ENCODE results near the gene PSAT1. TPM values are rescaled to one million over a fixed set of nuclear protein-coding genes. Genes with fewer than 3 reads are reported as not detected.

Gene PSAT1
- total and polyA plus RNA-seq, 2 of the 13 experiments (the other 11 are each of a cell fraction or from before 2014, with no cell fraction given), result 135 to 229 TPM

DNA sequence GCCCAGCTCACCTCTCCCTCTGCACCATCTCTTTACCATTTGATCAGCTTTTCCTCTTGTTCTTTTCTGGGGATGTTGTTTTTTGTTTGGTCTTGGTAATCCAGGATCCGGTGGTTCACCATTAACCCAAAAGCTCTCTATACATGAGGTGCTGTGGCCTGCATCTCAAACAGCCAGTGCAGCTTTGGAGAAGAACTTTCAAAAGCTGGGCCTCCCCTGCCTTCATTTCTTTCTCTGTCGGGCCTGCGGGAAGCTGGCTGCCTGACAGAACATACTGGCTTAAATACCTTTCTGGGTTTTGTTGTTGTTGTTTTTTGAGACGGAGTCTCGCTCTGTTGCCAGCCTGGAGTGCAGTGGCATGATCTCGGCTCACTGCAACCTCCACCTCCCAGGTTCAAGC is 12.1 kb downstream of the PSAT1 start:
- no peak overlapping the region for H3K27ac ChIP-seq (ENCODE audit: extremely low read length, insufficient read depth, low read length)
- peaks cover 19% of the 10 kb centered on the region for H3K79me2 ChIP-seq (ENCODE audit: insufficient read depth, low read length)
- no peak overlapping the region for H3K4me2 ChIP-seq (ENCODE audit: low read depth, low read length)
- WGBS (ENCODE audit: low lambda C conversion rate), result 97% methylated on average over 6 of the region's 6 CpGs
- intact Hi-C loops (cut with micrococcal nuclease; ENCODE audit: unreplicated experiment), result no loop called here
- no peaks in the 10 kb centered on the region for H3K9me3 ChIP-seq (ENCODE audit: low read length)
- no peak overlapping the region for H2AFZ ChIP-seq (ENCODE audit: low read length)
- H3K36me3 ChIP-seq (replicated peaks in 1 of 2; ENCODE audit: control insufficient read depth in 1 of 2, insufficient read depth in 2 of 2, low read length in 2 of 2), result peaks cover 44 to 93% of the 10 kb centered on the region in 2 experiments
- H4K20me1 ChIP-seq (ENCODE audit: insufficient read depth, low read length), result peaks cover 27% of the 10 kb centered on the region
- H3K4me3 ChIP-seq (replicated peaks in 1 of 3; ENCODE audit: insufficient read depth in 1 of 3, low read depth in 2 of 3, low read length in 3 of 3), result no peak overlapping the region
- in situ Hi-C loops (cut with HindIII; ENCODE audit: extremely low pct_ligation_motif_present, low pct_unique_long_range_greater_than_20kb), result no loop called here
- H3K9ac ChIP-seq (ENCODE audit: insufficient read depth, low read depth, low read length), result no peak overlapping the region
- POLR2A ChIA-PET, result interaction anchor here (0.7 to 9.3 kb wide), 2 partner anchors 9 to 13 kb away, joined by 4 to 76 read pairs; partner anchors contain the start of gene PSAT1
- BruUV-seq (replicated peaks), result no TSS peak
- DNase-seq (ENCODE audit: low spot score) (no peak), FAIRE-seq (no peak), ATAC-seq (no peak)
- no peaks in the 10 kb centered on the region for H3K27me3 ChIP-seq (ENCODE audit: control insufficient read depth in 1 of 2, insufficient read depth in 2 of 2, low read length in 2 of 2)
- CTCF ChIA-PET (ENCODE audit: low intra/inter-chr PET ratio, low total read pairs), result no interaction called here
- peaks cover 3% of the 10 kb centered on the region for H3K4me1 ChIP-seq (ENCODE audit: insufficient read depth, low read length)
- TF ChIP-seq, protein P1, sequence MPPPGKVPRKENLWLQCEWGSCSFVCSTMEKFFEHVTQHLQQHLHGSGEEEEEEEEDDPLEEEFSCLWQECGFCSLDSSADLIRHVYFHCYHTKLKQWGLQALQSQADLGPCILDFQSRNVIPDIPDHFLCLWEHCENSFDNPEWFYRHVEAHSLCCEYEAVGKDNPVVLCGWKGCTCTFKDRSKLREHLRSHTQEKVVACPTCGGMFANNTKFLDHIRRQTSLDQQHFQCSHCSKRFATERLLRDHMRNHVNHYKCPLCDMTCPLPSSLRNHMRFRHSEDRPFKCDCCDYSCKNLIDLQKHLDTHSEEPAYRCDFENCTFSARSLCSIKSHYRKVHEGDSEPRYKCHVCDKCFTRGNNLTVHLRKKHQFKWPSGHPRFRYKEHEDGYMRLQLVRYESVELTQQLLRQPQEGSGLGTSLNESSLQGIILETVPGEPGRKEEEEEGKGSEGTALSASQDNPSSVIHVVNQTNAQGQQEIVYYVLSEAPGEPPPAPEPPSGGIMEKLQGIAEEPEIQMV (CRISPR knock-in tag; IDR thresholded peaks at IDR 0.05; ENCODE audit: low read depth), result no peak
- TF ChIP-seq GFI1 (CRISPR knock-in tag; IDR thresholded peaks at IDR 0.05; ENCODE audit: borderline replicate concordance), result no peak
- TF ChIP-seq KDM5B (CRISPR knock-in tag; IDR thresholded peaks at IDR 0.05; ENCODE audit: borderline replicate concordance), result no peak
- no peak for TF ChIP-seq TEAD3 (CRISPR knock-in tag; optimal IDR thresholded peaks at IDR 0.05; ENCODE audit: borderline replicate concordance)
- TF ChIP-seq, protein P2, sequence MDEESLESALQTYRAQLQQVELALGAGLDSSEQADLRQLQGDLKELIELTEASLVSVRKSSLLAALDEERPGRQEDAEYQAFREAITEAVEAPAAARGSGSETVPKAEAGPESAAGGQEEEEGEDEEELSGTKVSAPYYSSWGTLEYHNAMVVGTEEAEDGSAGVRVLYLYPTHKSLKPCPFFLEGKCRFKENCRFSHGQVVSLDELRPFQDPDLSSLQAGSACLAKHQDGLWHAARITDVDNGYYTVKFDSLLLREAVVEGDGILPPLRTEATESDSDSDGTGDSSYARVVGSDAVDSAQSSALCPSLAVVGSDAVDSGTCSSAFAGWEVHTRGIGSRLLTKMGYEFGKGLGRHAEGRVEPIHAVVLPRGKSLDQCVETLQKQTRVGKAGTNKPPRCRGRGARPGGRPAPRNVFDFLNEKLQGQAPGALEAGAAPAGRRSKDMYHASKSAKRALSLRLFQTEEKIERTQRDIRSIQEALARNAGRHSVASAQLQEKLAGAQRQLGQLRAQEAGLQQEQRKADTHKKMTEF (CRISPR knock-in tag; IDR thresholded peaks at IDR 0.05), result no peak
- TF ChIP-seq RBFOX2 (IDR thresholded peaks at IDR 0.05; ENCODE audit: low read depth, low read length), result 0 out of 2 replicates have a peak, but pooled peaks have one; percentile 22
- TF ChIP-seq, protein P3, sequence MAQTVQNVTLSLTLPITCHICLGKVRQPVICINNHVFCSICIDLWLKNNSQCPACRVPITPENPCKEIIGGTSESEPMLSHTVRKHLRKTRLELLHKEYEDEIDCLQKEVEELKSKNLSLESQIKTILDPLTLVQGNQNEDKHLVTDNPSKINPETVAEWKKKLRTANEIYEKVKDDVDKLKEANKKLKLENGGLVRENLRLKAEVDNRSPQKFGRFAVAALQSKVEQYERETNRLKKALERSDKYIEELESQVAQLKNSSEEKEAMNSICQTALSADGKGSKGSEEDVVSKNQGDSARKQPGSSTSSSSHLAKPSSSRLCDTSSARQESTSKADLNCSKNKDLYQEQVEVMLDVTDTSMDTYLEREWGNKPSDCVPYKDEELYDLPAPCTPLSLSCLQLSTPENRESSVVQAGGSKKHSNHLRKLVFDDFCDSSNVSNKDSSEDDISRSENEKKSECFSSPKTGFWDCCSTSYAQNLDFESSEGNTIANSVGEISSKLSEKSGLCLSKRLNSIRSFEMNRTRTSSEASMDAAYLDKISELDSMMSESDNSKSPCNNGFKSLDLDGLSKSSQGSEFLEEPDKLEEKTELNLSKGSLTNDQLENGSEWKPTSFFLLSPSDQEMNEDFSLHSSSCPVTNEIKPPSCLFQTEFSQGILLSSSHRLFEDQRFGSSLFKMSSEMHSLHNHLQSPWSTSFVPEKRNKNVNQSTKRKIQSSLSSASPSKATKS (CRISPR knock-in tag; IDR thresholded peaks at IDR 0.05), result no peak
- no peak for TF ChIP-seq REPIN1 (CRISPR knock-in tag; IDR thresholded peaks at IDR 0.05; ENCODE audit: borderline replicate concordance, low read depth)
- no peak for TF ChIP-seq ELF3 (CRISPR knock-in tag; IDR thresholded peaks at IDR 0.05)
- TF ChIP-seq GLI4 (CRISPR knock-in tag; IDR thresholded peaks at IDR 0.05; ENCODE audit: borderline replicate concordance), result no peak
- TF ChIP-seq, protein P4, sequence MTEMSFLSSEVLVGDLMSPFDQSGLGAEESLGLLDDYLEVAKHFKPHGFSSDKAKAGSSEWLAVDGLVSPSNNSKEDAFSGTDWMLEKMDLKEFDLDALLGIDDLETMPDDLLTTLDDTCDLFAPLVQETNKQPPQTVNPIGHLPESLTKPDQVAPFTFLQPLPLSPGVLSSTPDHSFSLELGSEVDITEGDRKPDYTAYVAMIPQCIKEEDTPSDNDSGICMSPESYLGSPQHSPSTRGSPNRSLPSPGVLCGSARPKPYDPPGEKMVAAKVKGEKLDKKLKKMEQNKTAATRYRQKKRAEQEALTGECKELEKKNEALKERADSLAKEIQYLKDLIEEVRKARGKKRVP (CRISPR knock-in tag; IDR thresholded peaks at IDR 0.05), result no peak
- TF ChIP-seq, protein P5, sequence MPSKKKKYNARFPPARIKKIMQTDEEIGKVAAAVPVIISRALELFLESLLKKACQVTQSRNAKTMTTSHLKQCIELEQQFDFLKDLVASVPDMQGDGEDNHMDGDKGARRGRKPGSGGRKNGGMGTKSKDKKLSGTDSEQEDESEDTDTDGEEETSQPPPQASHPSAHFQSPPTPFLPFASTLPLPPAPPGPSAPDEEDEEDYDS (CRISPR knock-in tag; IDR thresholded peaks at IDR 0.05), result no peak
- no peak for TF ChIP-seq TCF12 (IDR thresholded peaks at IDR 0.05)
- TF ChIP-seq TCF12 (CRISPR knock-in tag; IDR thresholded peaks at IDR 0.05), result no peak
- TF ChIP-seq, protein P6, sequence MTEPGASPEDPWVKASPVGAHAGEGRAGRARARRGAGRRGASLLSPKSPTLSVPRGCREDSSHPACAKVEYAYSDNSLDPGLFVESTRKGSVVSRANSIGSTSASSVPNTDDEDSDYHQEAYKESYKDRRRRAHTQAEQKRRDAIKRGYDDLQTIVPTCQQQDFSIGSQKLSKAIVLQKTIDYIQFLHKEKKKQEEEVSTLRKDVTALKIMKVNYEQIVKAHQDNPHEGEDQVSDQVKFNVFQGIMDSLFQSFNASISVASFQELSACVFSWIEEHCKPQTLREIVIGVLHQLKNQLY (CRISPR knock-in tag; IDR thresholded peaks at IDR 0.05), result no peak
- TF ChIP-seq RBM22 (optimal IDR thresholded peaks at IDR 0.05; ENCODE audit: low read length), result peak; percentile 28

All from HepG2 (cell line).